ENCODE data around the gene GBA3.

GRCh38 chr4:22643952-22644351 is 48.8 kb upstream of the GBA3 start:
- TF ChIP-seq EZH2phosphoT487 (IDR thresholded peaks at IDR 0.05; ENCODE audit: insufficient read depth, low read depth) = no peak
- no peak for TF ChIP-seq EZH2 (IDR thresholded peaks at IDR 0.05; ENCODE audit: insufficient read depth, poor library complexity, severe bottlenecking)

Measured in GM23248 (cell line).